ENCODE measurements around the gene CAMK1D. TPM values are rescaled to one million over a fixed set of nuclear protein-coding genes. Genes with fewer than 3 reads are reported as not detected.

The CAMK1D gene
- total RNA-seq, 4 donors from 2014 or later: 29.7 to 36.7 (median 33.3) TPM

- no peak for DNase-seq (ENCODE audit: low spot score in 2 of 2)
- no peak for TF ChIP-seq POLR2A (IDR thresholded peaks at IDR 0.05)
- TF ChIP-seq CTCF (IDR thresholded peaks at IDR 0.05): no peak
- WGBS, 2 donors: 59 to 62% methylated on average over 6 of the region's 6 CpGs
- intact Hi-C loops (cut with DNase I; ENCODE audit: low total_unique reads): no loop called here
- H3K4me3 ChIP-seq (ENCODE audit: low read depth, poor library complexity, severe bottlenecking): no peak overlapping the region
Observed at GRCh38 chr10:12668634-12669033, 319.3 kb downstream of the CAMK1D start.

- no peak overlapping the region for H3K4me3 ChIP-seq (ENCODE audit: low read depth, poor library complexity, severe bottlenecking)
- 83 to 95% methylated on average over 7 of the region's 7 CpGs for WGBS, 2 donors
- TF ChIP-seq POLR2A (IDR thresholded peaks at IDR 0.05): no peak
- TF ChIP-seq CTCF (IDR thresholded peaks at IDR 0.05): no peak
- DNase-seq (ENCODE audit: low spot score in 2 of 2): no peak
- intact Hi-C loops (cut with DNase I; ENCODE audit: low total_unique reads): no loop called here
Observed at GRCh38 chr10:12670004-12670403, 320.7 kb downstream of the CAMK1D start.

- H3K4me3 ChIP-seq (ENCODE audit: low read depth, poor library complexity, severe bottlenecking): no peak overlapping the region
- intact Hi-C loops (cut with DNase I; ENCODE audit: low total_unique reads): no loop called here
- no peak for DNase-seq (ENCODE audit: low spot score in 2 of 2)
- TF ChIP-seq CTCF (IDR thresholded peaks at IDR 0.05) (no peak), POLR2A (IDR thresholded peaks at IDR 0.05) (no peak)
Observed at GRCh38 chr10:12675186-12675585, 325.8 kb downstream of the CAMK1D start.

GRCh38 chr10:12679636-12680035 is 330.3 kb downstream of the CAMK1D start:
- no peak for TF ChIP-seq CTCF (IDR thresholded peaks at IDR 0.05)
- no peak for TF ChIP-seq POLR2A (IDR thresholded peaks at IDR 0.05)
- H3K4me3 ChIP-seq (ENCODE audit: low read depth, poor library complexity, severe bottlenecking): no peak overlapping the region
- intact Hi-C loops (cut with DNase I; ENCODE audit: low total_unique reads): no loop called here
- WGBS, 2 donors: 88 to 95% methylated on average over 6 of the region's 6 CpGs
- DNase-seq (ENCODE audit: low spot score in 2 of 2): no peak

- 91 to 94% methylated on average over 5 of the region's 5 CpGs for WGBS, 2 donors
- intact Hi-C loops (cut with DNase I; ENCODE audit: low total_unique reads): no loop called here
- no peak for DNase-seq (ENCODE audit: low spot score in 2 of 2)
- no peak overlapping the region for H3K4me3 ChIP-seq (ENCODE audit: low read depth, poor library complexity, severe bottlenecking)
- no peak for TF ChIP-seq CTCF (IDR thresholded peaks at IDR 0.05)
- no peak for TF ChIP-seq POLR2A (IDR thresholded peaks at IDR 0.05)
Observed at GRCh38 chr10:12681252-12681651, 331.9 kb downstream of the CAMK1D start.

- no peak for DNase-seq (ENCODE audit: low spot score in 2 of 2)
- no peak for TF ChIP-seq POLR2A (IDR thresholded peaks at IDR 0.05)
- TF ChIP-seq CTCF (IDR thresholded peaks at IDR 0.05): no peak
- intact Hi-C loops (cut with DNase I; ENCODE audit: low total_unique reads): no loop called here
- 88 to 93% methylated on average over 8 of the region's 8 CpGs for WGBS, 2 donors
- no peak overlapping the region for H3K4me3 ChIP-seq (ENCODE audit: low read depth, poor library complexity, severe bottlenecking)
Observed at GRCh38 chr10:12684784-12685183, 335.4 kb downstream of the CAMK1D start.
